NCI-H2081 (cell line): ENCODE data around the gene FRMD6.

ENCODE experiments used
- DNase-seq, 2 experiments: peaks; one replicate each; lab custom pipeline; 2025; lab: John Stamatoyannopoulos, UW

FRMD6 gene

DNA sequence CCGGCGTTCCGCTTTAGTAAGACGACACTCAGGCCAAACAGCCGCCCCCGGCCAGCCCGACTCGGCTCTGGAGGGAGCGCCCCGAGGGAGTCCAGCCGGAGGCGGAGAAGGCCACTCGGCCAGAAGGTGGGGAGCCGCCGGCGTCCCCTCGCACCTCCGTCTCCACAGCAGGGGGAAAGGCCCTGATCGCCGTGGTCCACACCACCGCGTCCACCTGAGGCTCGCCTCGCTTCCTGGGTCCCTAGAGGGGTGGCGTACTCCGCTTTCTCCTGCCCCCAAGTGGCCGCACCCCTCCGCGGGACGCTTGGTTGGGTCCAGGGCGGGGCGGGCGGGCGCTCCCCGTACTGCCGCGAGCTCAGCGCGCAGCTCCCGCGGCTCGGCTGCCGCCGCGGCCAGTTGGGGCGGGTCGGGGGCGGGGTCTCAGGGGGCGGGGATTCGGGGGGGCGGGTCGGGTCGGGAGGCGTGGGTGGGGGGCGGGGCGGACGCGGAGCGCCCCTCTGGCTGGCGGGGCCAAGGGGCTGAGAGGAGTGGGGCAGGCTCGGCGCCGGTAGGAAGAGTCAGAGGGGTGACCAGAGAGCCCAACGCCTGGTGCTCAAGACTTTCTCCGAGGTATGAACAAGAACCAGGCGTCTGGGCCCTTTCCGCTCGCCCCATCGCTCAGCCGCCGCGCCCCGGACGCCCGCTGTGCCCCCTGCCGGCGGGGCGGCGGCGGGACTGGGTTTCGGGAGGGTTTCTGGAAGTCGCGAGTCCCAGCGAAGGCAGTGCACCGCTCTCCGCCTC, at the start of gene FRMD6:
FRMD6 (plus strand) TSS at position 523 of the 780 bp plus-strand sequence. CDS start 37,927 bp downstream, outside the sequence.
- DNase-seq, result peak; percentile 71 to 80

DNA sequence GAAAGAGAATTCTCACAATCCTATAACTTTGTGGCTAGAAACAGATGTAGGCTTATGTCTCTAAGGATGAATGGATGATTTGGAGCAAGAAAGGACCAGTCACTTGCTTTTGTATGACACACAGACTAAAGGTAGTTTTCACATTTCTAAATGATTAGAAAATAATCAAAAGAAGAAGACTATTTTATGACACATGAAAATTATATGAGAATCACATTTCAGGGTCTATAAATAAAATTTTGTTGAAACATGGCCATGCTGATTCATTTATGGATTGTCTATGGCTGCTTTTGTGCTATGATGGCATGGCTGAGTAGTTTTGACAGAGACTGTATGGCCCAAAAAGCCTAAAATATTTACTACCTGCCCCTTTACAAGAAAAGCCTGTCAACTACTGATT, 49.4 kb upstream of the FRMD6 start:
- no peak for DNase-seq

DNA sequence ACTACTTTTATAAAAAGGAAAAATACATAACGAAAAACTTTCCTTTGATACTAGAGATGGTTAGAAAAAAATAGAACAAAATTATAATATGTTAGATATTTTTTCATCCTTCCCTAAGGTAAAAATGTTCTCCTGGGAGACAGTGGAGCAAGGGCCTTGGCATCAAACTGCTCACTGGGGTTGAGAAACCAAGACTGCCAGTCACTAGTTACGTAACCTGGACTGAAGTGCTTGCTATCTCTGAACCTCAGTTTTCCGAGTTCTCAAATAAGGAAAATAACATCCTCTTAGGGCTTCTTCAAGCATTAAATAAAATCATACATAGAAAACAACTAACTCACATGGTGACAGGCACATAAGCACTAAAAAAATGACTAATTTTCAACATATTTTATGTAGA, 48.2 kb upstream of the FRMD6 start:
- DNase-seq, result no peak

DNA sequence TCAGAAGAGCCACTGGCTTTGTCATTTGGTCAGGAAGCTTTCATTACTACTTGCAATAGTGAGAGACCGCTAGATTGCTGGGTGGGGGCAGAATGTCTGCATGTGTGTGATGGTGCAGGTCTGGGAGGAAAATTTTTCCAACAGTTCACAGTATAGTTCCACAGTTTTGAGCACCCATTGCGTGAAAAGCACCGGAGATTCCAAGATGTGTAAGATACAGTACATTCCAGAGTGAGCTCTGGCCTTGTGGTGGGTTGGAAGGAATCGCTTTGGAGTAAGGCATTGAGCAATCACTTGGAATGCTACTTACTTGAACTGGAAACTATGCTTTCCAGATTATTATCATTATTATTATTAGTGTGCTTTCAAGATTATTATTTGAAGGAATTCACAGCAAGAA, 47.6 kb upstream of the FRMD6 start:
- no peak for DNase-seq

DNA sequence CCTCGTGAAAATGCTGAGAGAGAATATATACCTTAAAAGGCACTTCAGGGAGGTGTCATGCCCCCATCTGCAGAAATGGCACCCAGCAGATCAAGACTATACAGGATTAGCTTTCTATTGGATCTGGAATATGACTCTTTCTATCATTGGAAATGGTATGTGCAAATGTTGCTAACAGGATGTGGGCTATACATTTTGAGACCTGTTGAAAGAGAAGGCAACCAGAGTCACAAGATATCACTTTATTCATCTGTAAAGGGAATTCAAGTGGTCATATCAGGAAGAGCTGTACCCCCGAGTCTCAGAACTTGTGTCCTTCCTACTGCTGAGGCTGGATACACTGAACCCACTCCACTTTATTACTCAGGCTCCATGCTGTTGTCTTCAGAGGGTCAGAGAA, 46.1 kb upstream of the FRMD6 start:
- DNase-seq, result no peak

DNA sequence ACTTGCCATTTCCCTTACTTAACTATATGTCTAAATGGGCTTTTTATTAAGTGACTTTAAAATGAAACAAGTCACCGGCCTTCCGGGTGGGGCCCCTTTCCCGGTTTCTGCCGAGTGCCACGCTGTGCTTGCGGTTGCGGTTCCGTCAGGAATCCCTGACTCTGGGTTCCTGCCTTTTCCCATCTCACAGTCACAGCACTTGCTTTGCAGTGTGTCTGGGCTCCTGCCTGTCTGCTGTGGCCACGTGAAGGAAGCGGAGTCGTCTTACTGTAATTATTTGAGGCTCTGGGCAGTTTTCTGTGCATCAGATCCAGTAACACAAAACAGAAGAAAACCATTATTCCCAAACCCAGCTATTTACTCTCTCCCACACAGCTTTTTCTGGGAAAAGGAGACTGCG, 44.0 kb upstream of the FRMD6 start:
- DNase-seq, result no peak

DNA sequence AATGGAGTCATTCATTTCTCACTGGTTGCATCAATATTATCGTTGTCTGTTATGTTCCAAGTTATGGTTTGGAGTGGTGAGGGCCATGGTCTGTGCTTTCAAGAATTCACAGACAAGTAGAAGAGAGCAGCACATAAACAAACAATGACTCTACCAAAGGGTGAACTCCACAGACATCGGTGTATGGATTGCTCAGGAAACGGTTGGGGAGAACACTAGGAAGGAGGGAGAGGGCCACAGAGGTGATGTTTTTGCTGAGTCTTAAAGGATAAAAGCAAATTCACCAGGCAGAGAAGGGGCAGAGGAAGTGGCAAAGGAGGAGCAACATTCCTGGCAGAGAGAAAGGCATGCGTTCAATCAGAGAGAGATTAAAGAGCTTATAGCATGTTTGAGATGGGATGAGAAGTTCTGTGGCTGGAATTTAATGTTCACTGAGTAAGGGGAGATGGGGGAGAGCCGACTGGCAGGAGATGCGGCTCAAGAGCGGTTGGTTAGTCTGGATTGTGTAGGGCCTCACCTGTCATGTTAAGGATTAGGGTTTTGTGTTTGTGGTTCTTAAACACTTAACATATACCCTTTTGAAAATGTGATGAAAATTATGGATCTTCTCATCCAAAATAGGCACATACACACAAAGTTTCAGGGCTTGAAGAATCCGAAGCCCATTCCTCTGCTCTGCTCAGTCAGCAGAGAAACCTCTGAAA, 42.3 kb upstream of the FRMD6 start:
- DNase-seq, result no peak

DNA sequence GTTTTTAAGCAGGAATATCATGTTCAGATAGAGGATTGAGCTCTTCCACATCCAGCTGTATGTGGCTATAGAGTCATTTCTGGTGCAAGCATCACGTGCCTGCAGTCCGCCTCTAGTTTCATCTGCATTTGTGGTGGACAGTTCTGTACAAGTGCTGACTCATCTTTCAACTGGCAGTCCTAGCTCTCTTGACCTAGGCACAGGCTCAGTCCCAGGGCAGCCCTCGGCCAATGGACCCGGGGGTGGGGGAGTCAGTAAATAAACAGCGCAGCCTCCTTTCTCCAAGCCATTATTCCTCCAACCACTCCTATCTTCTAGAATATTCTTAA, 41.8 kb upstream of the FRMD6 start:
- no peak for DNase-seq

DNA sequence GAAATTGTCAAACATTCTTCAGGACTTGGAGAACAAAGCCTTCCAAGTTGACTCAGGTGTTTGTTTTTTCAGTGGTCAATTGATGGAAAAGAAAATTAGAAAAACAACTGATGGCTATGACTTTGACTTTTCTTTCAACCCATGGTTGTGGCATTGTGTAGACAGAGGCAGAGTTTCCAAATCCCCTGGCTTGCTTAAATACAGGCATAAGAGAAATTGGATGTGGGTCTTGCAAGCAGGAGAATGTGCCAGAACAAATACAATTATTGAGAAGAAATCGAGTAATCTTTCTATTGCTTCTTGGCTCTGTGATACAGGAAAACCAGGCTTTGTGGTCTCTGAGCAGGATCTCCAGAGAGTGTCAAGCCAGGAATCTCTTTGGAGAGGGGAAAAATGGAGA, 40.9 kb upstream of the FRMD6 start:
- DNase-seq, result no peak

DNA sequence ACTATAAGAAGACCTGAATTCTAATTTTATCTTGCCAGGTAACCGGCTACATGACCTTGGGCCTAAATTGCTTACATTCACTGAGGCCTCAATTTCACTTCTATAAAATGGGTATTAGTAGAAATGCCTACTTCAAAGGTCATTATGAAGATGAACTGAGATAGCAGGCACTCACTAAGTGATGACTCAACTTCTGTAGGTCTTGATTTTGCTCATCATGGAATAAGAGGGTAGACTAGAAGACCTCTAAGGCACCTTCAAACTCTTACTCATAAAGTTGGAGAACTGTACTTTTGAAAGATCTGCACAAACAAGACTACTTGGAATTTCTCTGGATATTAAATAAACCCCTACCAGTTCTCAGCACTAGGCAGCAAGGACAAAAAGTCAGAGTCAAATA, 39.3 kb upstream of the FRMD6 start:
- no peak for DNase-seq

DNA sequence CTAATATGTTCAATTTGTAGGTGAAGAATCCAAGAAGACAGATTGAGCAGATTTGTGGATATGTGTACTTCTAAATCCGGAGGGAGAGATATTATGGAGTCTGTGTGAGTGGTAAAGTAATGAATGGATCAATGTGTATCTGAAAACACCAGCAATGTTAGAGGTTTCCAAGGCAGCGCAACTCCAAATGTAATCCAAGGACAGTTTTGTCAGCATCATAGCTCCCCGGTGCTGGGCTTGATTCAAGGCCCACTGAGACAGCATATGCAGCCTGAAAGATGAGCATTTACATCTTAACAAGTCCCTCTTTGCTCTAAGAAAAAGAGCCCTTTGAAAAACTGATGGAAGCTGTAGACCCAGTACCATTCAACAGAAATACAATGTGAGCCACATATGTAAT, 38.3 kb upstream of the FRMD6 start:
- DNase-seq, result no peak

DNA sequence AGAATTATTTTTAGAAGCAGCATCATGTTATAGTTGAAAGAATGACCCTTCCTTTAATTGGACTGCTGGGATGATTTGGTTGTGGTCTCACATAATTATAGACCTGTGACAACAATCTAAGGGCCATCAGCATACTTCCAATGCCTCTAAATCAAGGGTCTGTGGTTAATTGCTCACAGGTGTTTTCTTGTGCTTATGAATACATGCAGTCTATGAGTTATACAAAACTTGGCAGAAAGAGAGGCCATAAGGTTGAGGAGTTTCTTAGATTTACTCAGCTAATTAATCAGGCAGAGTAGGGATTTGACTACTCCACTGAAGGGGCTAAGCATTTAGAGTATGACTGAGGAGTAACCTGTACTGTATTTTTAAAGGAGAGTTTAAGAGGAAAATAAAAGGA, 37.0 kb upstream of the FRMD6 start:
- DNase-seq, result peak in 1 of 2 experiments; percentile 4

DNA sequence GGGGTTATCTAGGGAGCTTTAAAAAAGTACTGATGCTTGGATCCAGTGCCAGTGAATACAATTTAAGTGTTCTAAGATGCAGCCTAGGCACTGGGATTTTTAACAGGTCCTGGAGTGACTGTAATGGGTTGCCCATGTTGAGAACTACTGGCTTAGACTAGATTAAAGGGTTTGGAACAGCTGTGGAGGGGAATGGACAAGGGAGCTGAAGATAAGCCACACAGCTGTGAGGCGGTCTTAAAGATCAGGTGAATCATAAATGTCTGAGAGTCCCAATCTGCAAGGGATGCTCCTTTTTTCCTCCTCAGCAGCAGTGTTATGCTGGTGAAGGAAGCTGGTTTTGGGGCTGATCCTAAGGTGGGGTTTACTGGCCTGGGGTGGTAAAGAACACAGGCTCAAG, 35.5 kb upstream of the FRMD6 start:
- no peak for DNase-seq

DNA sequence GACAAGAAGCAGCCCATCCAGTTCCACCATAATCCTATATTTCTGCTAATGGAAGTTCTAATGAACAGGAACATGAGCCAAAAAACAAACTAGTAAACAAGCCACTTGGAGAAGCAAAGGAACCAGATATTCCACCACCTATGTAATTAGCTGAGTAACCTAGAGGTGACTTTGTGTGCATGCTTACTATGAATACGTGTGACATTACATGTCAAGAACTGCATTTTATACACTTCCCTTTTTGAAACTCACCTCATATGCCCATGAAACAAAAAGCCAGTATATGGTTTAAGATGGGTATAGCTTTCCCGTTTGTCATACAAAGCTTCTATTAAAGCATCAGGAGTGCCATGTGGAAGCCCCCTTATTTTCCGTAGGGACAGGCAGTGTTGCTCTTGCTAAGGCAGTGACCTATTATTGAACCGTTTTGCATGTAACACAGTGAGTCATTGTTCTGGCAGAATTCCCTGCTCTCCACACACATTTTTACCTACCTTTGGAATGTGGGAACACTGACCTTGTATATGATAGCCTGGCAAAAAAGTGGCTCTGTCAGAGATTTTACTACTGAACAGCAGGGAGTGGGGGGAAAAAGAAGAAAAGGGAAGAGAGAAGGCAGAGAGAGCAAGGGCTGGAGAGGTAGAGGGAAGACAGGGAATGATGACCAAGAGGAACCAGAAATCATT, 34.8 kb upstream of the FRMD6 start:
- DNase-seq, result no peak

DNA sequence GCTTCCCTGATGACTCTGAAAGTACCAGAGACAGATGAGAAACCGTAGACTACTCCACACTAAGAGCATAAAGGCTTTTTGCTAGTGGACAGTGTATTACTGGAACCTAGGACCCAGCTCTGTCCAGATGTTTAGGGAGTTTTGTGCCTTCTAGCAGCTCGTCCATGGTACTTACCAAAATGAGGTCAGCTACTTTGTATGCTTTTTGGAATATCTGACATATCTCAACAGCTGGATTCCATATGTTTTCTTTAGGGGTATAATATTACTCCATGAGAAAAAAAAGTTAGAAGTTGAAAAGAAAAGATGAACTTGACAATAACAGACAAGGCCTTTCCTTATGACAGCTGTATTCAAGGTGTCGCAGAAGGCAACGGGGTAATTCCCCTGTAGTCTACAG, 32.1 kb upstream of the FRMD6 start:
- no peak for DNase-seq

DNA sequence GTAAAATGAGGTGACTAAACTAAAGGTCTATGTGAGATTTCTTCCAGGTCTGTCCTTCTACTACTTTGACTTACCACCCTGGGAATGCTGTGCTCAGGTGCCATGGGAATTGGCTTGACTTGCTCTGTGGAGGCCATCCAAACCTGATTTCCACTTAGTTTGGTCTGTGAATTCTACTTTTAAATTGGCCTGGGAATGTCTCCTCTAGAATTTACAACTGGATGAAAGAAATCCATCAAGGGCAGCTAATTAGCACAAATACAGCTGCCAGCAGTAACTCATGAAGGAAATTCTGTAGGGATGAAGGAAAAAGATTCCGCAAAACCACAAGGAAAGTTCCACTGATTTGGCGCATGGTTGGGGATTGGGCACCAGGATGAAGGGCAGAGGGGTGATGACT, 31.7 kb upstream of the FRMD6 start:
- DNase-seq, result no peak

DNA sequence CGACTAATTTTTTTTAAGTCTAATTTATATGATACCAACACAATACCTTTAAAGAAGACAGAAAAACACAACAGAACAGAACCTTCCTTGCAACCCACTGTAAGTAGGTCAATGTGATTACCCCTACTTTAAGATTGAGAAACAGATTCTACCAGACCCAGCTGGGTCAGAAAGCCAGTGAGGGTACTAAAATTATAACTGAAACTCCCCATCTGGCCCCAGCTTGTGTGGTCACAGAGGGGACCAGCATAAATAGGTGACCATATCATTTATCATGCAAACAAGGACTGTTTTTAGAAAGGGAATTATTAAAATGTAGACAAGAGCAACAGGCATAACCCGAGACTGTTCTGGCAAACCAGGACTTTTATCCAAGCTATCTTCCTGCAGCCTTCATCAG, 30.1 kb upstream of the FRMD6 start:
- no peak for DNase-seq

DNA sequence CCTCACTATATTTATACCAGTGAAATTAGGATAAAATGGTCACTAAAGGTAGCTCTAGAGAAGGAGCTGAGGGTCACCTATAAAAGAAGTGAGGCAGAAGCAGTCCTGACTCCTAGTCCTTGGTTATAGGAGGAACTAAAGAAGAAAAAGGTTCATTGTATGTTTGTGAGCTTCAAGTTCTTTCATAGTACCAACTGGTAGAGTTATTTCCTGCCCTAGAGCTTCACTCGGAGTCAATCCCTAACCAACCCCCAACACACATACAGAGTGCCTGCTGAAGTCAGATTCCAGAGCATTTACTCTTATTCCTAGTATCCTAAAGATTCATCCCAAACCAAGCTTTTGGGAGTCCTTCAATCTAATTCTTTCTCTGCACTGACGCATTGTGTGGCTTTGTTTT, 29.3 kb upstream of the FRMD6 start:
- DNase-seq, result no peak

DNA sequence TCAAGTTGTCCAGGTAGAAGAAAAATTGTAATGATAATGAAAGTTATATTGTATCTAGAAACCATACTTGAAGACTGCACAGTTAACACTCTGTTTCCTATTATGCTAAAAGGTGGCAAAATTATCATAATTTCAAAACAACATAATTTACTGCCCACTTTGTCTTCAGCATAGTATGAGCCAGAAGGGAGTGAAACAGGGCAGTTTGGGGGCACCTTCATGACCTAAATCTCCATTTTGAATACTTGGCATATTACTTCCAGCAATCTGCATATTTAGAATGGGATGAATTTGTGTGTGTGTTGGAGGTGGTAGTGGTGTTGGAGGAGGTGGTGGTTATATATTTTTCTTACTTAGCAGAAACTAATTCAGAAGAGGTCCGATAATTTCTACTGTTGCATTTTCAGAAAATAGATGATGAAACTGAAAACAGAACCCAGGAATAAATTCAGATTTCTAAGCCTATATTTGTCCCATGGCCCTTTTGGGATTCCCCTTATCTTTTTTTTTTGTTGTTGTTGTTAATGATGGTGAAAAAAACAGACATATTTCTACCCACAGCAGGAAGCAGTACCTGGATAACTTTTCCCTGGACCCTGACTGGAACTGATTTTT, 26.6 kb upstream of the FRMD6 start:
- no peak for DNase-seq

DNA sequence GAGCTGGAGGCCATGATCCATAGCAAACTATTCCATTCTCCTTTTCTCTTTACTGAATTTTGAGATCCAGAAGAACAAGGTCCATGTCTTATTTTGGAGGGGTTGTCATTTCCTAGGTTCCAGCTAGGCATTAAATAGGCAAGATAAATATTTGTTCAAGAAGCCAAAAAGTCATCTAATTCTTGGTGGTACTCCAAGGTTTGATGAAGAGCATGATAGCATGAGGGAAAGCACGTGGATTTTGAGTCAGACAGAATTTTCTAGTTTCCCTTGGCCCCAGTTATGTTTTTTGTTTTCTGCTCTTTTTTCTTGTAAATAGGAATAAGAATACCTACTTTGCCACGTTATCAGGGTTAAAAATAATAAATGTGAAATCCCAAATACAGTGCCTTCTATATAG, 25.5 kb upstream of the FRMD6 start:
- no peak for DNase-seq

DNA sequence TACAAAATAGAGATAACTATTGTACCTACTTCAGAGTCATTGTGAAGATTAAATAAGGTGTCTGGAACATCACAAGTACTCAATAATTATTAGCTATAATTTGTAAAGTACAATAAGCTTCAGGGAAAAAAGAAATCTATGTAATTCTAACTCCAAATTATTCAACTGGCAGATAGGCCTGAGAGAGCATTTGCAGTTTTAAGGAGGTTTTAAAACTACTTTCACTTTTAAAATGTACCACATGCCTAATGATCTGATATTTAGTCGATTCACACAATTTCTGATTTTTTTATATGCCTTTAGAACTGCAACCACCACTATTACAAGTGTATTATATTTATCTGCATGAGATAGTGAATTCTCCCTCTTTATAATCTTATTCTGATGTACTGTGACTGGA, 24.9 kb upstream of the FRMD6 start:
- no peak for DNase-seq

DNA sequence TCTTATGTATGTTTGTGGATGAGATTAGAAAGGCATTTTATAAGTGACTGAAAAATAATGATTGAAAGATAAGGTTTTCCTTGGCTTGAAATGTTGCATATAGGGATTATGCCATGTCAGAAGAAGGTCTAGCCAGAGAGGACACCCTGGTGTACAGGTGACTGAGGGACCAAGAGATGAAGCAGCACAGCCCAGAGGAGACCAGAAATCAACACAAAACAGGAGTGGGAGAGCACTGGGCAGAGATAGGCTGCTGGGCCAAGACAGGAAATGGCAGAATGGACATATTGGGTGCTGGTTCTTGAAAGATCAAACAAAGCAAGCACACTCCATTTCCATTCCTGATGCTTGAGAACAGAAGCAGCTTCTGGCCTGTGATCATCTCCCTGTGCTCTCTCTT, 24.4 kb upstream of the FRMD6 start:
- no peak for DNase-seq

DNA sequence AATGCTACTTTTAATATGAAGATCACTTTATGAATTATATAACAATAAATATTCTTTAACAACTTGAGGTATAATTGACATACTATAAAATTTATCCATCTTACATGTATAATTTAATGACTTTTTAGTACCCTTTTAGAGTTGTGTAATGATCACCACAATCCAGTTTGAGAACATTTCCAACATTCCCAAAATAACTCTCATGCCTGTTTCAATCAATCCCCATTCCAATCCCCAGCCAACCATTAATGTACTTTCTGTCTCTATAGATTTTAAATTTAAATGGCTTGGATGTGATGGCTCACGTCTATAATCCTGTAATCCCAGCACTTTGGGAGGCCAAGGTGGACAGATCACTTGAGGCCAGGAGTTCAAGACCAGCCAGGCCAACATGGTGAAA, 23.5 kb upstream of the FRMD6 start:
- no peak for DNase-seq
